Measurements from ENCODE around the gene IFNGR2. TPM values are rescaled to one million over a fixed set of nuclear protein-coding genes. Genes with fewer than 3 reads are reported as not detected.

IFNGR2 gene
- total and polyA plus RNA-seq, 7 donors, result 11.7 to 42.9 (median 24.7) TPM

- no peaks in the 10 kb centered on the region for H3K27me3 ChIP-seq (ENCODE audit: insufficient read depth in 3 of 3, low read length in 2 of 3)
- no peaks in the 10 kb centered on the region for H3K9me3 ChIP-seq
- TF ChIP-seq CTCF (IDR thresholded peaks at IDR 0.05), result no peak
- no peaks in the 10 kb centered on the region for H3K4me1 ChIP-seq
- intact Hi-C loops (cut with DNase I), result no loop called here
- no peak overlapping the region for H3K4me3 ChIP-seq
- ATAC-seq, result no peak
- no peak overlapping the region for H3K27ac ChIP-seq
- H3K36me3 ChIP-seq (ENCODE audit: insufficient read depth in 1 of 2, low read depth in 1 of 2), result no peaks in the 10 kb centered on the region
- no peak for DNase-seq
- 79 to 89% (median 87%) methylated on average over 6 of the region's 6 CpGs for WGBS, 3 donors
These were observed 11.6 kb upstream of the IFNGR2 start for GRCh38 chr21:33391656-33392055.

- Histone ChIP-seq H3K27me3 (ENCODE audit: insufficient read depth in 3 of 3, low read length in 2 of 3) (no peaks in the 10 kb centered on the region), H3K27ac (no peak overlapping the region), H3K4me1 (no peaks in the 10 kb centered on the region), H3K36me3 (ENCODE audit: insufficient read depth in 1 of 2, low read depth in 1 of 2) (no peaks in the 10 kb centered on the region), H3K9me3 (no peaks in the 10 kb centered on the region), H3K4me3 (no peak overlapping the region)
- 77 to 80% (median 78%) methylated on average over 11 of the region's 11 CpGs for WGBS, 3 donors
- DNase-seq (no peak), ATAC-seq (no peak)
- no peak for TF ChIP-seq CTCF (IDR thresholded peaks at IDR 0.05)
- intact Hi-C loops (cut with DNase I), result no loop called here
These were observed 10.8 kb upstream of the IFNGR2 start for GRCh38 chr21:33392284-33392985.

- no peaks in the 10 kb centered on the region for H3K27me3 ChIP-seq (ENCODE audit: insufficient read depth in 3 of 3, low read length in 2 of 3)
- intact Hi-C loops (cut with DNase I), result no loop called here
- H3K36me3 ChIP-seq (ENCODE audit: insufficient read depth in 1 of 2, low read depth in 1 of 2), result no peaks in the 10 kb centered on the region
- H3K27ac ChIP-seq, result no peak overlapping the region
- TF ChIP-seq CTCF (IDR thresholded peaks at IDR 0.05), result no peak
- no peak for ATAC-seq
- 52 to 67% (median 66%) methylated on average over 5 of the region's 5 CpGs for WGBS, 3 donors
- no peak for DNase-seq
- no peak overlapping the region for H3K4me3 ChIP-seq
- H3K9me3 ChIP-seq, result no peaks in the 10 kb centered on the region
- no peaks in the 10 kb centered on the region for H3K4me1 ChIP-seq
These were observed 9.9 kb upstream of the IFNGR2 start for GRCh38 chr21:33393348-33393747.

GRCh38 chr21:33394260-33394659 lies 9.0 kb upstream of the IFNGR2 start:
- no peak overlapping the region for H3K4me3 ChIP-seq
- H3K4me1 ChIP-seq, result no peaks in the 10 kb centered on the region
- DNase-seq (peak in 1 of 2 donors; percentile 41), ATAC-seq (peak in 1 of 4 donors; percentile 49)
- no peaks in the 10 kb centered on the region for H3K36me3 ChIP-seq (ENCODE audit: insufficient read depth in 1 of 2, low read depth in 1 of 2)
- WGBS, 3 donors, result 82 to 90% (median 84%) methylated on average over 8 of the region's 8 CpGs
- intact Hi-C loops (cut with DNase I), result no loop called here
- no peak overlapping the region for H3K27ac ChIP-seq
- H3K27me3 ChIP-seq (ENCODE audit: insufficient read depth in 3 of 3, low read length in 2 of 3), result no peaks in the 10 kb centered on the region
- no peak for TF ChIP-seq CTCF (IDR thresholded peaks at IDR 0.05)
- no peaks in the 10 kb centered on the region for H3K9me3 ChIP-seq

GRCh38 chr21:33395891-33396331 lies 7.3 kb upstream of the IFNGR2 start:
- H3K36me3 ChIP-seq (ENCODE audit: insufficient read depth in 1 of 2, low read depth in 1 of 2), result no peaks in the 10 kb centered on the region
- no peak overlapping the region for H3K4me3 ChIP-seq
- no peaks in the 10 kb centered on the region for H3K9me3 ChIP-seq
- 75 to 88% (median 77%) methylated on average over 6 of the region's 6 CpGs for WGBS, 3 donors
- H3K27ac ChIP-seq, result no peak overlapping the region
- intact Hi-C loops (cut with DNase I), result no loop called here
- ATAC-seq (peak in 1 of 4 donors; percentile 24), DNase-seq (no peak)
- H3K4me1 ChIP-seq, result no peaks in the 10 kb centered on the region
- H3K27me3 ChIP-seq (ENCODE audit: insufficient read depth in 3 of 3, low read length in 2 of 3), result no peaks in the 10 kb centered on the region
- TF ChIP-seq CTCF (IDR thresholded peaks at IDR 0.05), result no peak

Data from psoas muscle (tissue), 8 donors.